Measurements from ENCODE around the gene BARHL1. TPM values are rescaled to one million over a fixed set of nuclear protein-coding genes. Genes with fewer than 3 reads are reported as not detected.

Gene BARHL1
- total and polyA plus RNA-seq, 2 experiments from 2014 or later: not detected

- no peak overlapping the region for H3K27ac ChIP-seq
- peaks cover 5% of the 10 kb centered on the region for H3K4me1 ChIP-seq (ENCODE audit: low read depth)
- no peaks in the 10 kb centered on the region for H3K36me3 ChIP-seq
- H3K4me3 ChIP-seq: no peak overlapping the region
- H3K9me3 ChIP-seq (ENCODE audit: low read depth): no peaks in the 10 kb centered on the region
- H3K27me3 ChIP-seq: peaks cover 69% of the 10 kb centered on the region
- no peak for TF ChIP-seq CTCF (IDR thresholded peaks at IDR 0.05; ENCODE audit: low read depth, low read length)
- no peak for DNase-seq (ENCODE audit: low read depth in 1 of 2, low spot score in 1 of 2)
Observed at GRCh38 chr9:132577119-132577518, 5.3 kb upstream of the BARHL1 start.

GRCh38 chr9:132578367-132578932, 4.0 kb upstream of the BARHL1 start:
- no peaks in the 10 kb centered on the region for H3K36me3 ChIP-seq
- H3K4me1 ChIP-seq (ENCODE audit: low read depth): no peaks in the 10 kb centered on the region
- no peak overlapping the region for H3K27ac ChIP-seq
- TF ChIP-seq CTCF (IDR thresholded peaks at IDR 0.05; ENCODE audit: low read depth, low read length): no peak
- H3K27me3 ChIP-seq: peaks cover 83% of the 10 kb centered on the region
- no peak overlapping the region for H3K4me3 ChIP-seq
- H3K9me3 ChIP-seq (ENCODE audit: low read depth): no peaks in the 10 kb centered on the region
- DNase-seq (ENCODE audit: low read depth in 1 of 2, low spot score in 1 of 2): no peak

GRCh38 chr9:132579427-132579798, 3.0 kb upstream of the BARHL1 start:
- TF ChIP-seq CTCF (IDR thresholded peaks at IDR 0.05; ENCODE audit: low read depth, low read length): no peak
- no peak overlapping the region for H3K4me3 ChIP-seq

GRCh38 chr9:132582786-132583583, 579 bp downstream of the BARHL1 start:
- Histone ChIP-seq H3K4me3 (no peak overlapping the region), H3K9me3 (ENCODE audit: low read depth) (no peaks in the 10 kb centered on the region), H3K27me3 (peaks cover 99% of the 10 kb centered on the region), H3K4me1 (ENCODE audit: low read depth) (no peaks in the 10 kb centered on the region), H3K36me3 (no peaks in the 10 kb centered on the region), H3K27ac (no peak overlapping the region)
- no peak for DNase-seq (ENCODE audit: low read depth in 1 of 2, low spot score in 1 of 2)
- no peak for TF ChIP-seq CTCF (IDR thresholded peaks at IDR 0.05; ENCODE audit: low read depth, low read length)

More at GRCh38 chr9:132579427-132579798, 3.0 kb upstream of the BARHL1 start:
- H3K27me3 ChIP-seq: peaks cover 92% of the 10 kb centered on the region
- H3K27ac ChIP-seq: no peak overlapping the region
- no peak for DNase-seq (ENCODE audit: low read depth in 1 of 2, low spot score in 1 of 2)
- H3K9me3 ChIP-seq (ENCODE audit: low read depth): no peaks in the 10 kb centered on the region
- H3K36me3 ChIP-seq: no peaks in the 10 kb centered on the region
- no peaks in the 10 kb centered on the region for H3K4me1 ChIP-seq (ENCODE audit: low read depth)

- no peak for DNase-seq (ENCODE audit: low read depth in 1 of 2, low spot score in 1 of 2)
- Histone ChIP-seq H3K4me3 (no peak overlapping the region), H3K27me3 (peaks cover 99% of the 10 kb centered on the region), H3K27ac (no peak overlapping the region), H3K9me3 (ENCODE audit: low read depth) (no peaks in the 10 kb centered on the region), H3K36me3 (no peaks in the 10 kb centered on the region), H3K4me1 (ENCODE audit: low read depth) (no peaks in the 10 kb centered on the region)
- no peak for TF ChIP-seq CTCF (IDR thresholded peaks at IDR 0.05; ENCODE audit: low read depth, low read length)
Observed at GRCh38 chr9:132583584-132584304, 1.3 kb downstream of the BARHL1 start.

Data from cardiac muscle cell (in vitro differentiated cells and primary cell).